ENCODE results near the gene SCNN1B. TPM values are rescaled to one million over a fixed set of nuclear protein-coding genes. Genes with fewer than 3 reads are reported as not detected.
"Not testable (repeated sequence)": the region's sequence is repeated elsewhere in the genome, so short reads cannot be mapped to it uniquely, and the experiment has no call there.

Gene SCNN1B
- total and polyA plus RNA-seq, 2 of the 13 experiments (the other 11 are each of a cell fraction or from before 2014, with no cell fraction given), result not detected

DNA sequence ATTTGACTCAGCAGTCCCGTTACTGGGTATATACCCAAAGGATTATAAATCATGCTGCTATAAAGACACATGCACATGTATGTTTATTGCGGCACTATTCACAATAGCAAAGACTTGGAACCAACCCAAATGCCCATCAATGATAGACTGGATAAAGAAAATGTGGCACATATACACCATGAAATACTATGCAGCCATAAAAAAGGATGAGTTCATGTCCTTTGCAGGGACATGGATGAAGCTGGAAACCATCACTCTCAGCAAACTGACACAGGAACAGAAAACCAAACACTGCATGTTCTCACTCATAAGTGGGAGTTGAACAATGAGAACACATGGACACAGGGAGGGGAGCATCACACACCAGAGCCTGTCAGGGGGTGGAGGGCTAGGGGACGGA is 2.3 kb upstream of the SCNN1B start:
- CTCF ChIA-PET (ENCODE audit: low intra/inter-chr PET ratio, low total read pairs); H3K9ac ChIP-seq (ENCODE audit: insufficient read depth, low read depth, low read length); H3K36me3 ChIP-seq (replicated peaks in 1 of 2; ENCODE audit: control insufficient read depth in 1 of 2, insufficient read depth in 2 of 2, low read length in 2 of 2); H4K20me1 ChIP-seq (ENCODE audit: insufficient read depth, low read length); DNase-seq (ENCODE audit: low spot score); FAIRE-seq; H3K27ac ChIP-seq (ENCODE audit: extremely low read length, insufficient read depth, low read length); POLR2A ChIA-PET; in situ Hi-C loops (cut with HindIII; ENCODE audit: extremely low pct_ligation_motif_present, low pct_unique_long_range_greater_than_20kb); ATAC-seq; H2AFZ ChIP-seq (ENCODE audit: low read length); BruUV-seq (replicated peaks); H3K4me2 ChIP-seq (ENCODE audit: low read depth, low read length); H3K4me3 ChIP-seq (replicated peaks in 1 of 3; ENCODE audit: insufficient read depth in 1 of 3, low read depth in 2 of 3, low read length in 3 of 3); H3K9me3 ChIP-seq (ENCODE audit: low read length); H3K79me2 ChIP-seq (ENCODE audit: insufficient read depth, low read length): not testable (repeated sequence)
- peaks cover 21% of the 10 kb centered on the region for H3K4me1 ChIP-seq (ENCODE audit: insufficient read depth, low read length)
- WGBS (ENCODE audit: low lambda C conversion rate), result 45% methylated on average over 3 of the region's 3 CpGs
- H3K27me3 ChIP-seq (ENCODE audit: control insufficient read depth in 1 of 2, insufficient read depth in 2 of 2, low read length in 2 of 2), result peaks cover 13 to 33% of the 10 kb centered on the region in 2 experiments; a peak in 4 of 5 replicates
- intact Hi-C loops (cut with micrococcal nuclease; ENCODE audit: unreplicated experiment), result loop anchor here (10.0 kb wide), 1 partner anchor 135 kb away; no protein-coding TSS in a partner anchor

GRCh38 chr16:23301251-23302044 is 654 bp upstream of the SCNN1B start:
- Histone ChIP-seq H3K4me3 (replicated peaks in 1 of 3; ENCODE audit: insufficient read depth in 1 of 3, low read depth in 2 of 3, low read length in 3 of 3) (no peak overlapping the region), H3K9ac (ENCODE audit: insufficient read depth, low read depth, low read length) (no peak overlapping the region), H3K79me2 (ENCODE audit: insufficient read depth, low read length) (no peaks in the 10 kb centered on the region), H2AFZ (ENCODE audit: low read length) (no peak overlapping the region), H3K4me2 (ENCODE audit: low read depth, low read length) (no peak overlapping the region), H3K27ac (ENCODE audit: extremely low read length, insufficient read depth, low read length) (no peak overlapping the region), H3K36me3 (replicated peaks in 1 of 2; ENCODE audit: control insufficient read depth in 1 of 2, insufficient read depth in 2 of 2, low read length in 2 of 2) (no peaks in the 10 kb centered on the region), H3K4me1 (ENCODE audit: insufficient read depth, low read length) (peaks cover 8% of the 10 kb centered on the region), H4K20me1 (ENCODE audit: insufficient read depth, low read length) (no peaks in the 10 kb centered on the region), H3K27me3 (ENCODE audit: control insufficient read depth in 1 of 2, insufficient read depth in 2 of 2, low read length in 2 of 2) (peaks cover 13 to 26% of the 10 kb centered on the region in 2 experiments; a peak in 4 of 5 replicates), H3K9me3 (ENCODE audit: low read length) (no peaks in the 10 kb centered on the region)
- TF ChIP-seq GRHL1 (CRISPR knock-in tag; conservative IDR thresholded peaks at IDR 0.05) (no peak), KLF11 (CRISPR knock-in tag; IDR thresholded peaks at IDR 0.05) (no peak), ZNF770 (CRISPR knock-in tag; IDR thresholded peaks at IDR 0.05) (no peak), FOXC1 (CRISPR knock-in tag; IDR thresholded peaks at IDR 0.05; ENCODE audit: borderline replicate concordance) (no peak), ZNF34 (CRISPR knock-in tag; IDR thresholded peaks at IDR 0.05; ENCODE audit: borderline replicate concordance) (no peak), KLF15 (CRISPR knock-in tag; IDR thresholded peaks at IDR 0.05; ENCODE audit: borderline replicate concordance) (no peak), SRY (CRISPR knock-in tag; IDR thresholded peaks at IDR 0.05) (no peak), POLR2AphosphoS2 (IDR thresholded peaks at IDR 0.05; ENCODE audit: low read depth, low read length) (no peak)
- TF ChIP-seq, protein P1, sequence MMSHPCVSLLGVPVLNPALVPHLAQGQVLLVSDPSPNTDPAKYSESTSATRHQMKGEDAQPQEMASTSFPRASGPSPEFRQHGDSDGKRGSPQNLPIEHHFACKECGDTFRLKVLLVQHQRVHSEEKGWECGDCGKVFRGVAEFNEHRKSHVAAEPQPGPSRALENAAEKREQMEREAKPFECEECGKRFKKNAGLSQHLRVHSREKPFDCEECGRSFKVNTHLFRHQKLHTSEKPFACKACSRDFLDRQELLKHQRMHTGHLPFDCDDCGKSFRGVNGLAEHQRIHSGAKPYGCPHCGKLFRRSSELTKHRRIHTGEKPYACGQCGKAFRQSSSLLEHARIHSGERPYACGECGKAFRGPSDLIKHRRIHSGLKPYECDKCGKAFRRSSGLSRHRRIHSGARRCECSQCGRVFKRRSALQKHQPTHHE (CRISPR knock-in tag; IDR thresholded peaks at IDR 0.05; ENCODE audit: borderline replicate concordance), result no peak
- DNase-seq (ENCODE audit: low spot score), result no peak
- 36% methylated on average over 18 of the region's 18 CpGs for WGBS (ENCODE audit: low lambda C conversion rate)
- FAIRE-seq, result no peak
- in situ Hi-C loops (cut with HindIII; ENCODE audit: extremely low pct_ligation_motif_present, low pct_unique_long_range_greater_than_20kb), result no loop called here
- intact Hi-C loops (cut with micrococcal nuclease; ENCODE audit: unreplicated experiment), result no loop called here
- POLR2A ChIA-PET, result no interaction called here
- no peak for ATAC-seq
- BruUV-seq (replicated peaks), result no TSS peak
- CTCF ChIA-PET (ENCODE audit: low intra/inter-chr PET ratio, low total read pairs), result no interaction called here

All from HepG2 (cell line).